NOMO-1 (cell line): ENCODE data around the gene PAX8.

Source experiments
- DNase-seq, 2 experiments: peaks; one replicate each; lab custom pipeline; 2025; ENCODE audit not compliant: unreplicated experiment in 2 of 2; lab: John Stamatoyannopoulos, UW

Gene PAX8

DNA sequence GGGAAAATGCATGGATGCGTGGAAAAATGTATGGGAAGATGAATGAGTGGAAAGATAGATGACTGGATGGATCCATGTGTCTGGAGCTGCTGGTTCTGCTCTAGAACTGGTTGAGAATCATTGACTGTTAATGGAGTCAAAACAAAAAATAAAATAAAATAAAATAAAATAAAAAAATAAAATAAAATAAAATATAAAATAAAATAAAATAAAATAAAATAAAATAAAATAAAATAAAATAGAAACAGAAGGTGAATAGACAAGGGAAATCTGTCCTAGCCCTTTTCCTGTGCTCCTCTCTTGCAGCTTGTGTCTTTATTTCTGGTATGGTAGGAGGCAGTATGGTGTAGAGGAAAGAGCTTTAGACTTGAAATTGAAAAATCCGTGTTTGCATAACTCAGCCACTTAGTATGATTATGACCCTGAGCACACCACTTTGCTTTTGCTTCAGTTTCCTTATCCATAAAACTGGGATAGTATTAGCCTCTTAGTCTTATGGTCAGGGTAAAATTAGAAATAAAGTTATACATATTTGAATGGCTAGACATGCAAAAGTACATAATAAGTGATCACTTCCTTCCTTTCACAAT lies 54.0 kb downstream of the PAX8 start:
- no peak for DNase-seq

DNA sequence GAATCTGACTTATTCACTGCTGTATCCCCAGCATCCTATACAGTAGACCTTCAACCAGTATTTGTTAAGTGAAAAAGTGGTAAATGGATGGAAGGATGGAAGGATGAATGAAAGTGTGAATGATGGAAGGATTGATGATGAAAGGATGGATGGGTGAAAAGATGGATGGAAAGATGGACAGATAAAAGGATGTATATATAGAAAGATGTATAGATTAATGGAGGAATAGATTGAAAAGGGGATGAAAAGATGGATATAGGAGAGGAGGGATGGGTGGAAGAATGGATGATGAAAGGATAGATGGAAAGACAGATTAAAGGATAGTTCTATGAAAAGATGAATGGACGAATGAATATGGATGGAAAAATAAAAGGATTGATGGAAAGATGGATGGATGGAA lies 54.9 kb downstream of the PAX8 start:
- DNase-seq: no peak

DNA sequence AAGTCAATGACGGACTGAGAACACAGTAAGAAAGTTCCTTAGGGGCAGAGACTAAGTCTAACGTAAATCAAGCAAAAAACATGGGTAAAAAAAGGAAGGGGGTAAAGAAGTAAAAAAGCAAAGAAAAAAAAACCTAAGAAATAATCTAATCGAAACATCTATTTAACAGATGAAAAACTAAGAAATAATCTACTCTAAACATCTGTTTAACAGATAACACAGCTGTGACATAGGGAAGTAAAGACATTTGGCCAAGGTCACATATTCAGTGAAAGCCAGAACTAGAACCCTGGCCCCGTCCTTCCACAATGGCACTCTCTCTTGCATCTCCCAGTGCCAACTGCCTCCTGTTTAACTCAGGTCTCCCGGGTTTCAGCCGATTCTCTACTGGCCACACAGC lies 56.9 kb downstream of the PAX8 start:
- DNase-seq: no peak

DNA sequence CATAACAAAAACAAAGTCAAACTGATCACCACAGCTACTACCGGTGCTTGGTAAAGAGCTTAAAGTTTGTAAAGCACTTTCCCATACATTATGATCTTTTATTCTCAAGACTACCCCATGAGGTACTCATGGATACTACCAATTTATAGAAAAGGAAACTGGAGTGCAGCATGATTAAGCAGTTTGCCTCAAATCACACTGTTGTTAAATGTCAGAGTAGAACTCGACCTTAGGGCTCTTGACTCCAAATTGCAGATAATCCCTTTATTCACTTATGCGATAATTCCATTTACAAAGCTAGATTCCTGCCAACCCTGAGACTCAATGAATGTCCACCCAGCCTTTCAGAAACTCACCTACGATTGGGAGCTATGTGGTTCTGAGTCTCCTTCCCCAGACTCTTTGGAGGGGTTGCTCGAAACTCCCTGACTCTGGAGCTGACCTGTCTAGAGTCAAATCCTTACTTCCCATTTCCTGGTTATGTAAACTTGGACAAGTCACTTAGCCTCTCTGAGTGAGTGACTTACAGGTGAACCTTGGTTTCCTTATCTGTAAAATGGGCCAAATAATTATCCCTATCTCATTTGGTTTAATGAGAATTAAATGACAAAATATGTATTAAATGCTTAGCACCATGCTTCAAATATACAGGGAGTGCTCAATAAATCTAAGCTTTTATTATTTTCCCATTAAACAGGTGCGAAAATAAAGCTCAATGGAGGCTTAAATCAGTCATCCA lies 57.6 kb downstream of the PAX8 start:
- no peak for DNase-seq

DNA sequence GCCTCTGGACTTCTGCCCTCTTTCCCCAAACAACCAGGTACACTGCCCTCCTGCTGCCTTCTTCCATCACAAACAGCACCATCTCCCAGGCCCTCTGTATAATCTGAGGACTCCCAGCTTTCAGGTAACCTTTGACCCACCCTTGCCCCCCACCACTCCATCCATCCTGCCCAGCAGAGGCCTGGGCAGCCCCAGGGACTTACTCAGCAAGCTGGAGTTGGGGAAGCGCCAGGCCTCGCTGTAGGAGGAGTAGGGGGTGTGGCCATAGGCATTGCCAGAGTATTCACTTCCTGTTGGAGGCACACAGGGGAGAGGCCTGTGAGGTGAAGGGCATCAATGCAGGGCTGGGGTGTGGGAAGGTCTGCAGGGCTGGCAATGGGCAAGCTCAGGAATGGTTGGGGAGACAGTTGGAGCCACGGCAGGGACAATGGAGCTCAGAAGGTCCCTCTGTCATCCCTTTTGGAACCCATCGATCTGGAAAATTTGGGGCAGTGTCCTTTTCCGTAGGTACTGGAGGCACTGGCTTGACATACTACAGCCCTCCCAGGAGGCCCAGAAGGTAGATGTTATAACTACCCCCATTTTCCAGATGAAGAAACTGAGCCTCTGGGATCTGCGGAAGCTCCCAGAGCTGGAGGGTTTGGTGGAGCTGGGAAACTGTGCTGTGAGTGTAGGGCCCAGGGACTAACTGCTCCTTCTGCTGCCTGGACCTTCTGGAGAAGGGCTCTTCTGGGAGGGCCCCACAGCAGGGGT lies 58.7 kb downstream of the PAX8 start:
- peak; percentile 23 to 43 for DNase-seq

DNA sequence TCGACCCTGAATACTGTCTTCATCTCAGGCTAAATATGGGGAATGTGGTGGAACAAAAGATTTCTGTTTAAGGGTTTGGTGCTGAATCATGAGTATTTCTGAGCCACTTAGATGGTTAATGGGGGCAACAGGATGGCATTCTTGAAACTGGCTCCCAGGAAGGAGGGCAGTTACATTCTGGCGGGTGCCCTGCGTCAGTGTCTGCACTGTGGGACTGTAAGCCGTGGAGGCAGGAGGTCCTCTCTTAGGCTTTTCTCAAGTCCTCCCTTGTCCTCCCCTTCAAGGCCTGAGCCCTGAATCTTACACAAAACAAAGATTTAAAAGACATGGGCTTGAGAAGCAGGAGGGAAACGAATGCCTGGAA lies 59.2 kb downstream of the PAX8 start:
- DNase-seq: no peak

DNA sequence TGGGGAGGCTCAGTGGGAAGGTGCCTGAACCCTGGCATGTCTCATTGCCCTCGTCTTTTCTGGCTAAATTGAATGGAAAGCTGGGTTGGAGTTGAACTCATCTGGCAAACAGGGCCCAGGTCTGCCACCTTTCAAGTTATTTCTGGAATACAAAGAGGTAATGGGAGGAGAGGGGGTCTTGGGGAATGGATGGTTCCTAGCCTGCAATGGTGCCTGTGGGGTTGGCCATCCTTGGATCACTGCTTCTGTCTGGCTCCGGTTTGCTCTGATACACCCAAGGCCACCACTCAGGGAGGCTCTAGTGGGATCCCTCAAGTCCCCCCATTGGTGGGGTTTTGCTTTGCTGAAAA lies 59.7 kb downstream of the PAX8 start:
- no peak for DNase-seq

DNA sequence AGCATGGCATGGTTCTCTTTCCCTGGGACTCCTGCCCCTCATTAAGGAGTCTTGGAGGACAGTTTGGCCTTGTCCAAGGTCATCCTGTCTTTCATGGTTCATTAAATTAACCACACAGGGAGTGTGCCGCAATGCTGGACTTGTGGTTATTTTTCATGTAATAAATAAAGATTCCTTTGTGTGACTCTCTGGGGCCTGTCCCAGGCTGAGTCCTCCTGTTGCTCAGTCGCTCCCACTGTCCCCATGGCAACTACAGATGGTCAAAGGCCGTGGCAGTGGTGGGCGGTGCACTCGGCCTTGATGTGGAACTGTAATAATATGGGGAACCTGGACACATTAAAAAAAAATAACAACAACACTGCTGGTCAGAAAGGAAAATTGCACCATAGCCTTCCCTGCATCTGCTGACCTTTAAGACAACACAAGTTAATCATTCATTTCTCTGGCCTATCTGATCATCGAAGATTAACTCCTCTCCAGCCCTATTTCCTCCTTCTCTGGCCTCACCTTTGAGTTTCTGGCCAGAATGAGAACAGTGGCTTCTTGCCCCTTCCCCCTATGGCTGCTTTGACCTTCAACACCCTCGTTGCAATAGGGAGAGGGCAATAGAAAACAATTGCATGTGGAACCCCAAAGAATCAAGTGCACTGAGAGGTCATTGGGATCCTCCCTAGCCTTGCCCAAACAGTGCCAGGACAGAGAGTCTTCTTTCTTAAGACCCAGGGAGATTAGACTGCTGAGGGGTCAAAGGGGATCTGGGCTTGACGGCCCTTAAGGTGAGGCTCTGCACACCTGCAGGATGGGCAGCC lies 60.2 kb downstream of the PAX8 start:
- no peak for DNase-seq

DNA sequence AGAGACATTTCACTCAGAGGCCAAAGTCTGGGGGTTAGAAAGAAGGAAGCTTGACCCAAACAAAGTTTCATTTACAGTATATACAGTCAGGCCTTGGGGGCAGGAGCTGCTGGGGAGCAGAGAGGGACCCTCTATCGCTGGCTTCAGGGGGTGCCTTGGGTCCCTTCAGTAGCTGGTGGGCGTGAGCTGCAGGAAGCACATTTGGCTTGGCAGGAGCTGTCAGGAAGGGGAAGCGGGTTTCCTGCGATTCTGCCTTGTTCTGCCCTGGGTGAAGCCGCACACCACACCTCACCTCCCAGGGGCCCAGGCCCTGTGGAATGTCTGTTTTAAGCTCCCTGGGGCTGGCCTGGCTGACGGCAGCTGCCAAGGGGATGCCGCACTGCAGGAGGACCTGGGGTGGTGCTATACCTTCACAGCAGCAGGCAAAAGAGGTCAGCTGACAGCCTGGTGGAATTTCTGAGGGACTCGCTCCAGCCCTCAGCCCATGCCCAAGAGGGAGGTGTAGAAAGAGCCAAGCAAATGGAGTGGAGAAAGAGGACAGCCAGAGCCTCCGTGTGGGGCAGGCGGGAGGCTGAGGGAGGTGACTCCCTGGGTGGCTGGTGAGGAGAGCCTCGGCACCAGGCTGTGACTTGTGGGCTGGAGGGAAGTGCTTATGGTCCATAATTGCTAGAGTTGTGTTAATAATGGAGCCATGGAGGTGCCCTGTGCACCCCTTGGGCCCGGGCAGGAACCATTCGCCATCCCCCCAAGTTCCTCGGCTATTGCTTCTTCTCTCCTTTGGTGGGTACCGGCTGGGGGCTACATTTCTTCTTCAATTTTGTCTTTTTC lies 61.1 kb downstream of the PAX8 start:
- no peak for DNase-seq

DNA sequence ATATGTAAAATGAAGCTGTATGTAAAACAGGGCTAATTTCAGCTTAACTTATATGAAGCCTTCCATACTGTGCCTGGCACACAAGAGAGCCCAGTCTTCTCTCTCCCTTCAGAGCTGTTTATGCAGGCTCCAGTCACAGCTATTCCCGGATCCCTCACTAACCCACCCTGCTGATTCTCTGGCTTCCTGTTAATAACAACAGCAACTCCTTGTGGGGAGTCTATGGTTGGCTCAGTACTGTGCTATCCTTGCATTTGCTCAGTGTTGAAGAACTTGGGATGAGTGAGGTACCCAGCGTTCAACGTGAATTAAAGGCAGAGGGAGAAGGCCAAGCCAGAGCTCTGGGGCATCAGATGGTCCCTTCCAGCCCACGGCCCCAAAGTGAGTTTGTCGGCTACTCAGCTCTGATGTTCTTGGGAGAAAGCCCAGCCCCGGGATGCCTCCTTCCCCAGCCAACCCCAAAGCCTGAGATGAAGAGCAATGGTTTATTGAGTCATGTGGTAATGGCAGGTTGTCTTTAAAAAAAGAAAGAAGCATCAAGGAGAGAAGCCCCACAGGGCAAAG lies 61.7 kb downstream of the PAX8 start:
- DNase-seq: no peak

DNA sequence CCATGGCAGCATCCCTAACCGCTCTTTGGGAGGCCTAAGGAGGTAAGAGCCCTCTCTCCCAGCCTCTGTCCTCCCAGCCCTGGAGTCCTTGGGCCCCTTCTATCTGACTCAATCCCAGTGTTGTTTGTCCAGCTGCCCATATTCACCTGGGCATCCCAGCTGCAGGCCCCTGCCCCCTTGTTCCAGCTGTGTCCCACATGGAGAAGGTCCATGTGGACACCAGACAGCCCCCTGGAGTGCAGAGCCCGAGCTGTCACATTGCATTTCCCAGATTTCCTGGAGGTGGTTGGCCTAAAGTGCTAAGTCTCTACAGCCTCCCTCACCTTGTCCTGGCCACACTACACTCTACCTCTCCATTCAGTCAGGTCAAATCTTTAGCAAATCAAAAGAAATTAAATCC lies 62.4 kb downstream of the PAX8 start:
- DNase-seq: no peak

DNA sequence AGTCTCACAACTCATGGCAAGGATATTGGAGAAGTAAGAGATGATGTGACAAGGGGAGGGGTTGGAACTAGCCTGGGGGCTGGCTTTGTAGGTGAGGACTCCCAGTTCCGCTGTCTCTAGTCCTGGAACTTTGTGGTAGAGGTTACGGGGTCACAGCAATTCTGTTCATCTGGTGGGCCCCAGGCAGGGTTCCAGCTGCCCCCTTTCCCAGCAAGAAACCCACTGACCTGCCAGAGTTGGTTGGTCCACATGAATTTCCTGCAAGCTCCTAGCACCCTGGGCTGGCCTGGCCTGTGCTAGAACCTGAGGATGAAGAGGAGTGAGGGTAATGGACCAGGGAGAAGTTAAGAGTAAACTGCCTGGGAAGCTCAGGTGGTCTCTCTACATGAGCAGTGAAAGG lies 63.7 kb downstream of the PAX8 start:
- no peak for DNase-seq

DNA sequence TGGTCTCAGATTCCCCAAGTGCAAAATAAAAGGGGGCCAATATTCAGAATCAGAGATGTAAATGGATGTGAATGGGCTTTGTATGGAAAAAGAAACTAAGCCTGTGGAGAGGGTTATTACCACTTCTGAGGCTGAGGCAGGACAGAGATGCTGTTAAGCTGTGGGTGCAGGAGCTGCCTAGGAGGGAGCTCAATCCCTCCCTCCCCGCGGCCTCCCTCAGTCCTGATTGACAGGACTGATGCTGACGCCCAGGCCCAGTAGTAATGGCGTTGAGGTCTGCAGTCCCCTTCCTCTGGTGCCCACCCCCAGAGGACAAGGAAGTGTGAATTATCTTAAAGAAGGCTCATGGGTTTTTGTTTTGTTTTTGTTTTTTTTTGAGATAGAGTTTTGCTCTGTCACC lies 64.6 kb downstream of the PAX8 start:
- no peak for DNase-seq

DNA sequence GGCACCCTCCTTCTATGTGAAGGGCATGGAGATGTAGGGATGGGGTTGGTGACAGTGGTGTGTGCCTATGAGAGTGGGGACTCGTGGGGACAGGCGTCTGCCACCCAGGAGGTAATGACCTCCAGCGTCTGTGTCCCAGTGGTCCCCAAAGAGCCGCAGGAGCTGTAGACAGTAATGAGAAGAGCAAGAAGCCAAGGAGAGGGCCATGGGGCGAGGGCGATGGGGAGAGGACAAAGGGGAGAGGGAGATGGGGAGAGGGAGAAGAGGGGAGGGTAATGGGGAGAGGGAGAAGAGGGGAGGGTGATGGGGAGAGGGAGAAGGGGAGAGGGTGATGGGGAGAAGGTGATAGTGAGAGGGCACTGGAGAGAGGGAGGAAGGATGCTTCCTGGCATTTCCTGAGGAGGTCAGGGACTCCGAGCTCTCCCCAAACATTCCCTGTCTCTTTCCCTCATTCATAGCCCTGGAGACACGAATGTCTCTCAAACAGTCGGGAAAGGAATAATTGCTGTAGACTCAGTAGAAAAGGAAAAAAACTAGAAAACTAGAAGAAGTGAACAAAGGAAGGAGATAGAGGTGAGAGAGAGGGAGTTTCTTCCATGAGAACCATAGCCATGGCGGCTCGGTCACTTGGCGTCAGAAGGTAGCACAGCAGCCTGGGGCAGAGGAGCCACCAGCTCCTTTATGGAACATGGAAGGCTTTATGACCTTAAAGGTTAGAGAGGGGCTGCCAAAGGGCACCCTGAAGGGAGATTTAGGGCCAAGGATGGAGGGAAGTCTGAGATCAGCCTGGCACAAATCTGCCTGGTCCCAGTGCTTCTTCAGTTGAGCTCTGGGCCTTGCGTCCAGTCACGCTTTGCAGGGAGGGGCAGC lies 65.4 kb downstream of the PAX8 start:
- DNase-seq: no peak

DNA sequence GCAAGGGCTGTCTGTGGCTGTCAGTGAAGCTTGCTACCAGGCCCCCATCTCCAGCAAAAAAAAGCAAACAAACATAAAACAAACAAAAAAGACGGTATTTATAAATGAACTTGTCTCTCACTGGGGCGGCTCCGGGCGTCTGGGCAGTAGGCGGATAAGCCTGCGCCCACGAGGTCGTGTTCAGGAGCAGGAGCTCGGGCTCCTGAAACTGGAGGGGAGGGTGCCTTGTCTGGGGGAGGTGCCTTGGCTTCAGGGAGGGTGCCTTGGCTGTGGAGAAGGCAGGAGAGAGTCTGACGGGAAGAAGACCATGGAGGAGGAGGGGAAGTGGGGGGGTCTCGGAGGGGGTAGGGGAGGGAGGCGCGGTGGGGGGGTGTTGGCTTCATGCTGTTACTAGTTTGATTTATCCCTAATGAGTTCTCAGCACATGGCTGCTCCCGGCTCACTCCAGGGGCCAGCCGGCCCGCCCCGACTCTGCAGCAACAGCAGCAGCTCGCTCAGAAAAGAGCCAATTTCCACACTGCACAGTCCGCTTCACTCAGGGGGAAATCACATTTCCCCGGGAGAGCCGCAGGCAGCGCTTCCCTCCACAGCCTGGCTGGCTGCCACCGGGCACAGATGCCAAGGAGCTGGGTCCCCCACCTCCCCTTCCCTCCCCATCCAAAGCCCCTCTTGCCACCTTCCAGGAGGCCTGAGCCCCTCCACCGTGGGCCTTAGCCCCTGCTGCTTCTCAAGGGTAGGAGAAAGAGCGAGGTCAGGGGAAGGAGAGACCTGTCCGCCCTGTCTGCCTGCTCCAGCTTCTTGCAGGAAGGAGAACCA lies 66.3 kb downstream of the PAX8 start:
- DNase-seq: no peak

DNA sequence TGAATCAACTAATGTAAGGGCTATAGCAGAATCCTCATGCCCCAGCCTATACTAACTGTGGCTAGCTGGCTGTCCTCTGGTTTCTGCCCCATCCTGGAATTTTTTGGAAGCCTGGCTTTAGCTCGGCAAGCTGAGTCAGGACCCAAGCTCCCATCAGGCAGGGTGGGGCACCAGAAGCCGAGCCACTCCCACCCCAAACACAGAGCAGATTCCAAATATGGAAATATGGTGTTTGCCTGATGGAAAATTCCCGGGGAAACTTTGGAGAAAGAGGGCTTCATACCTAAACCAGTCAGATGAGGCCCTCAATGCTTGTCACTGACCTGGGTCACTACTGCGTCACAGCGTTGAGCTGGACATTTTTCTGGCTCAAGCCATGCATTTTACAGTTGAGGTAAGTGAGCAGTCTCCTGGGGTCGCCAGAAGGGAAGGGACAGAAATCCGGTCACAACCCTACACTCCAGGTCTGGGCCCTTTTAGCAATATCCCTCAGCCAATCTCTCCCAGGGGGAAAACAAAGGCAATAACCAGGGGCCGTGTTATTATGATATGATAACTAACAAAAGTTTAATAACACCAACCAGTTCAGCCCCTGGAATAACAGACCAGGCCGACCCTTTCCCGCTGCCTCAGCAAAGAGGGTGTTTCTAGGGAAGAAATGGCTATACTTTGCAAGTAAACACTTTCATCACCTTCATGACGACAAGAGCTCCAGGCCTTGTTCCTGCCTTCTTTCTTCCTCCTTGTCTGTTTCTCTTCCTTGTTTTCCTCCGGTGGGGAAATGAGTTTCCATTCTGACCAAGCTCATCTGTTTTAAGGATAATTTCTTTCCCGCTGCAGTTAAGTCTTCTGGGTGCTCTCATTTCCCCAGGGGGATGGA lies 67.3 kb downstream of the PAX8 start:
- no peak for DNase-seq

DNA sequence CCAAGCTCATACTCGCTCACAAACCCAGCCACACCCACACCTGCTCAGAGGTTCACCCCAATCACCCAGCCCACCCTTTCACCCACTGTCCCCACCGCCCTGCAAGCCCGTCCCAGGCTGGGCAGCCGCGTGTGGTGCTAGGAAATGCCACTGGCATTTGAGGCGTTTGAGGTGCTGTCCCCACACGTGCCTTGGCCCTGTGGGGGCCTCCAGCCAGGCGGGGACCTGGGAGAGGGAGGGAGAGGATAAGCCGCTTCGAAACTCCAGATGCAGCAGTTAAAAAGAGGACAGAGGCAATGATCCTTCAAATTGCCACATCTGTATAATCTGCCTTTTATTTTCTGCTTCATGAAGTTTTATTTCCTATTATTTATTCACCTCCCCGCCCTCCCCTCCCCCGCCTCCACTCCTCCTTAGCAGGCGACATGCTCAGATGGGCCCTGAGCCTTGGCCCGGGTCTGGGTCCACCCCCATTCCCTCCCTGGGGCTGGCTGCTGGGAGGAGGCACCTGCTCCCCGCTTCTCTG lies 69.0 kb downstream of the PAX8 start:
- DNase-seq: no peak
